K562 (cell line): ENCODE measurements around the gene GMPR2. TPM values are rescaled to one million over a fixed set of nuclear protein-coding genes. Genes with fewer than 3 reads are reported as not detected.

Experiments used
- CBX8 ChIP-seq: fragments of 200-600 bp; sonication (generic); IDR thresholded peaks from 2 replicates; pipeline ENCODE4 v1.6.1; 2012; ENCODE audit warnings: borderline replicate concordance, mixed run types, low read depth, mild to moderate bottlenecking, moderate library complexity, mixed read lengths, low read length, control low read depth, inconsistent platforms; ENCODE audit not compliant: poor library complexity, severe bottlenecking; ENCODE audit errors: extremely low read depth
- DNMT1 ChIP-seq: fragments of 450-650 bp; IDR thresholded peaks from 2 replicates; pipeline ENCODE4 v1.6.1; 2016; ENCODE audit warnings: antibody characterized with exemption, mild to moderate bottlenecking
- E2F6 ChIP-seq, 2 experiments: IDR thresholded peaks; 2 replicates each; pipeline ENCODE4 v1.6.1; 2011; ENCODE audit warnings: borderline replicate concordance in 1 of 2, control low read depth in 1 of 2, low read depth in 1 of 2, low read length in 1 of 2, mild to moderate bottlenecking in 1 of 2, mixed read lengths in 1 of 2, moderate library complexity in 1 of 2; ENCODE audit not compliant: insufficient read depth in 1 of 2, insufficient read length in 1 of 2, poor library complexity in 1 of 2, severe bottlenecking in 1 of 2; ENCODE audit errors: extremely low read depth in 1 of 2
- HMBOX1 ChIP-seq: sonication (generic); IDR thresholded peaks from 2 replicates; pipeline ENCODE4 v1.6.1; 2016
- MEF2A ChIP-seq: IDR thresholded peaks from 2 replicates; pipeline ENCODE4 v1.6.1; 2011; ENCODE audit warnings: low read depth, mild to moderate bottlenecking, low read length, moderate library complexity; ENCODE audit not compliant: control insufficient read depth
- TSC22D4 ChIP-seq: fragments of 450-650 bp; IDR thresholded peaks from 2 replicates; pipeline ENCODE4 v1.6.1; 2016; ENCODE audit warnings: missing genetic modification characterization, missing biosample characterization, control low read depth
- ZNF282 ChIP-seq: sonication (generic); formaldehyde crosslinking; IDR thresholded peaks from 2 replicates; pipeline ENCODE4 v1.8.1; 2023; ENCODE audit warnings: missing genetic modification reagents
- ZNF449 ChIP-seq: fragments of 250-450 bp; sonication (Bioruptor Pico); IDR thresholded peaks from 2 replicates; pipeline ENCODE4 v1.8.0; 2022; ENCODE audit warnings: moderate library complexity, mild to moderate bottlenecking, inconsistent platforms
- polyA plus RNA-seq, 8 experiments: library from polyadenylated mRNA; depleted of rRNA in 4 of 8; stranded (reverse) in 5 of 8; unstranded in 3 of 8; fragments of >200 nt; fragmentation: Nextera tagmentation in 2 of 8; fragmentation: Illumina TruSeq in 1 of 8; extraction: Ambion mirVana in 2 of 8; extraction: Trizol in 1 of 8; gene quantifications; 2 replicates each; pipeline versions ENCODE4 v1.2.1 to v1.2.3, GENCODE V29; 2011 to 2014; ENCODE audit warnings: inconsistent platforms in 1 of 8, missing spikeins in 1 of 8
- total RNA-seq, 7 experiments: library from RNA; depleted of rRNA in 6 of 7; stranded (reverse); fragments of >200 nt in 6 of 7; fragmentation: Illumina TruSeq in 2 of 7; extraction: Trizol in 2 of 7; gene quantifications; 2 replicates each; pipeline versions ENCODE4 v1.2.1 to v1.2.3, GENCODE V29; 2011 to 2021; ENCODE audit warnings: low replicate concordance in 1 of 7

Gene GMPR2
- total and polyA plus RNA-seq, 9 of the 15 experiments (the other 6 are each of a cell fraction or from before 2014, with no cell fraction given), result 26.4 to 67.4 (median 36.3) TPM

GRCh38 chr14:24237463-24237955 lies 4.8 kb downstream of the GMPR2 start (continued):
- TF ChIP-seq E2F6 (IDR thresholded peaks at IDR 0.05; ENCODE audit: borderline replicate concordance in 1 of 2, extremely low read depth in 1 of 2, insufficient read depth in 1 of 2, insufficient read length in 1 of 2, low read depth in 1 of 2, low read length in 1 of 2, poor library complexity in 1 of 2, severe bottlenecking in 1 of 2) (no peak), HMBOX1 (no peak), ZNF282 (CRISPR knock-in tag) (no peak), MEF2A (no peak), TSC22D4 (tag) (no peak), ZNF449 (CRISPR knock-in tag) (no peak), DNMT1 (no peak), CBX8 (no peak)
